HEK293 (cell line): ENCODE data around the gene CHMP6.

Experiments
- ELK4 ChIP-seq: IDR thresholded peaks from 2 replicates; pipeline ENCODE4 v1.6.1; 2011; ENCODE audit warnings: mild to moderate bottlenecking, low read depth, low read length, borderline replicate concordance
- PRDM10 ChIP-seq: fragments of 450-650 bp; formaldehyde crosslinking; IDR thresholded peaks from 2 replicates; pipeline ENCODE4 v1.5.1; 2016; ENCODE audit warnings: missing biosample characterization, missing genetic modification characterization
- YY1 ChIP-seq: fragments of 450-650 bp; formaldehyde crosslinking; IDR thresholded peaks from 2 replicates; pipeline ENCODE4 v1.5.1; 2018; ENCODE audit warnings: missing biosample characterization, missing genetic modification characterization
- YY2 ChIP-seq: fragments of 450-650 bp; formaldehyde crosslinking; IDR thresholded peaks from 2 replicates; pipeline ENCODE4 v1.5.1; 2016; ENCODE audit warnings: missing biosample characterization, missing genetic modification characterization
- ZFP3 ChIP-seq: fragments of 450-650 bp; formaldehyde crosslinking; IDR thresholded peaks from 2 replicates; pipeline ENCODE4 v1.5.1; 2016; ENCODE audit warnings: low read depth, missing biosample characterization, missing genetic modification characterization
- ZNF335 ChIP-seq: fragments of 450-650 bp; formaldehyde crosslinking; conservative IDR thresholded peaks from 2 replicates; pipeline ENCODE4 v1.5.1; 2016; ENCODE audit warnings: missing biosample characterization, missing genetic modification characterization
- ZNF530 ChIP-seq: fragments of 450-650 bp; formaldehyde crosslinking; IDR thresholded peaks from 2 replicates; pipeline ENCODE4 v1.5.1; 2016; ENCODE audit warnings: low read depth, missing biosample characterization, missing genetic modification characterization
- ZNF623 ChIP-seq: fragments of 450-650 bp; formaldehyde crosslinking; IDR thresholded peaks from 2 replicates; pipeline ENCODE4 v1.5.1; 2016; ENCODE audit warnings: missing biosample characterization, missing genetic modification characterization
- ZNF768 ChIP-seq: fragments of 450-650 bp; formaldehyde crosslinking; IDR thresholded peaks from 2 replicates; pipeline ENCODE4 v1.5.1; 2018; ENCODE audit warnings: missing biosample characterization, mild to moderate bottlenecking, missing genetic modification characterization
- ZNF777 ChIP-seq: fragments of 450-650 bp; formaldehyde crosslinking; IDR thresholded peaks from 2 replicates; pipeline ENCODE4 v1.5.1; 2017; ENCODE audit warnings: missing biosample characterization, missing genetic modification characterization, borderline replicate concordance
- TF ChIP-seq, protein P1 (sequence below): fragments of 450-650 bp; formaldehyde crosslinking; IDR thresholded peaks from 2 replicates; pipeline ENCODE4 v1.5.1; 2016; ENCODE audit warnings: missing biosample characterization, missing genetic modification characterization

DNA sequence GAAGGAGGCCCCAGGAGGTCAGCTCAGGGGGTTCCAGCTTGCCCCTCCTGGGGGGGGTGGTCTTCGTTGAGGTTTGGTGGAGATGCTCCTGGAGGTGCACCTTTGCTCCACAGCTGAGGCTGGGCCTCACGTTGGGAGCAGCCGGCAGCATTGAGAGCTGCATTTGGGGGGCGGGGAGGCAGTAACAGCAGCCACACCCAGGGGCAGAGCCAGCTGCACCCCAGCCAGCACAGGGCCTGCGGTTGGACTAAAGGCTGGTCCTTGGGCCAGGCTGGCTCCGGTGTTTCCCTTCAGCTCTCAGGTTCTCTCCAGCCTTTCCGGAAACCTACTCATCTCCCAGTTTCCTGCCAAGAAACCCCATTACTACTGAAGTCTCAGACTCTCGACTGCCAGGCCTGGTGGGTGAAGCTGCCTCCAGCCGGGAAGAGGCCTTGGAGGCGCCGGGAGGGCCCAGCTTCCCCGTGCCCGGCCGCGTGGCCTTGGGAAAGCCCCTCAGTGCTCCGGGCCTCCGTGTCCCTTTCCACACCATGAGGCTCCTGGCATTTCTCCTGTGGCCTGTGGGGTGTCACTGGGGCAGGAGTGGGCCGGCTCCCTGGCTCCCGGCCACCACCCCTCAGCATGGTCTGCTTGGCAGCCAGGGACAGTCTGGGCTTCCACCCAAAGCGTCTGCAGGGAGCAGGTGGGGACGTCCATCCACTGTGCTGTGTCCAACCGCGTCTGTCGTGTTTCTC is 29.3 kb downstream of the CHMP6 start:
- TF ChIP-seq ZNF768 (no peak), ZFP3 (no peak), ZNF335 (no peak), ZNF623 (tag by site-specific recombination) (no peak), ZNF530 (no peak), YY1 (tag by site-specific recombination) (no peak), YY2 (tag by site-specific recombination) (no peak), ELK4 (no peak), ZNF777 (tag by site-specific recombination) (no peak), PRDM10 (tag by site-specific recombination) (no peak)
- TF ChIP-seq, protein P1, sequence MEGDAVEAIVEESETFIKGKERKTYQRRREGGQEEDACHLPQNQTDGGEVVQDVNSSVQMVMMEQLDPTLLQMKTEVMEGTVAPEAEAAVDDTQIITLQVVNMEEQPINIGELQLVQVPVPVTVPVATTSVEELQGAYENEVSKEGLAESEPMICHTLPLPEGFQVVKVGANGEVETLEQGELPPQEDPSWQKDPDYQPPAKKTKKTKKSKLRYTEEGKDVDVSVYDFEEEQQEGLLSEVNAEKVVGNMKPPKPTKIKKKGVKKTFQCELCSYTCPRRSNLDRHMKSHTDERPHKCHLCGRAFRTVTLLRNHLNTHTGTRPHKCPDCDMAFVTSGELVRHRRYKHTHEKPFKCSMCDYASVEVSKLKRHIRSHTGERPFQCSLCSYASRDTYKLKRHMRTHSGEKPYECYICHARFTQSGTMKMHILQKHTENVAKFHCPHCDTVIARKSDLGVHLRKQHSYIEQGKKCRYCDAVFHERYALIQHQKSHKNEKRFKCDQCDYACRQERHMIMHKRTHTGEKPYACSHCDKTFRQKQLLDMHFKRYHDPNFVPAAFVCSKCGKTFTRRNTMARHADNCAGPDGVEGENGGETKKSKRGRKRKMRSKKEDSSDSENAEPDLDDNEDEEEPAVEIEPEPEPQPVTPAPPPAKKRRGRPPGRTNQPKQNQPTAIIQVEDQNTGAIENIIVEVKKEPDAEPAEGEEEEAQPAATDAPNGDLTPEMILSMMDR (tag by site-specific recombination) = no peak
